Activated naive CD8-positive, alpha-beta T cell treated with anti-CD3 and anti-CD28 coated beads, Interleukin-2, amount 50 U/mL, for 16 hours (primary cell): ENCODE results near the gene DPPA3.
"Not testable (repeated sequence)": the region's sequence is repeated elsewhere in the genome, so short reads cannot be mapped to it uniquely, and the experiment has no call there.

Experiments
- DNase-seq: peaks from one replicate; pipeline ENCODE4 v3.0.0-alpha.2; 2020; ENCODE audit warnings: low read depth, low spot score

DPPA3 gene

DNA sequence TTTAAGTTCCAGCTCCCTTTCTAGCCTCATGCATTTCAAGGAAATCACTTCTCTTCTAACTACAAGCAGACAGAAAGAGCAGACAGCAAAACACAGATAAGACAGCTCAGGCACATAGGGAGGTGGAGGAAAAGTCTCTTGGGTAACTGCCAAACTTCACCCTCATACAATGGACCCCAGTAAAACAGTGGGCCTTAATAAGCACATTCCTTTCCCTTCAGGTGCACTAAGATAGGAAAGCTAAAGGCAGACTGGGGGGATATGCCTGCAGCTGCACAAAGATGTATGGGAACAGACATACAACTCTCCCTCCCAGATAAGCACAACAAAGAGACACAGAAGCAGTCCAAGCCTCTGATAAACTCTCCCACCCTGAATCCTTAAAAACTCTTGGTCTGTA, 19.8 kb downstream of the DPPA3 start:
- DNase-seq, result not testable (repeated sequence)

GRCh38 chr12:7731486-7731885, 20.3 kb downstream of the DPPA3 start:
- no peak for DNase-seq

- no peak for DNase-seq
These were observed 21.8 kb downstream of the DPPA3 start for GRCh38 chr12:7732993-7733392.

- no peak for DNase-seq
These were observed 36.0 kb downstream of the DPPA3 start, which contains the start of gene CLEC4C for GRCh38 chr12:7747246-7747645. TSS of gene CLEC4C (minus strand) at chr12:7747375. CDS start at chr12:7747348, 27 bp downstream.

- DNase-seq, result no peak
These were observed 37.6 kb downstream of the DPPA3 start for GRCh38 chr12:7748852-7749251.

GRCh38 chr12:7749442-7749841, 38.2 kb downstream of the DPPA3 start:
- no peak for DNase-seq

DNA sequence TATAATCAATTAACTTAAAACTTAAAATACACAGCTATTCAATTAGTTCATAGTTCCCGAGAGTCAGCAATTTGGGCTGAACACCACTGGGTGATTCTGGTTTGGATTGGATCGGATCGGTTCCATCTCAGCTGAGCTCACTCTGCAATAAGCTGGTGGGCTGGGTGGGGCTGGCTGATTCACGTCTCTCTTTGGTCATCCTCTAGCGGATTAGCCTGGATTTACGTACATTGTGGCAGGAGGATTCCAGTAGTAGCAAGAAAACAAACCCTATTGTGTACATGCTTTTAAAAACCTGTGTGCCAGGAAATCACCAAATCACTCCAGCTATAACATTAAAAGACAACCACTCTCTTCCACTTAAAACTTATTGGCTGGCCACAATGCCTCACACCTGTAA, 39.1 kb downstream of the DPPA3 start:
- DNase-seq, result no peak

DNA sequence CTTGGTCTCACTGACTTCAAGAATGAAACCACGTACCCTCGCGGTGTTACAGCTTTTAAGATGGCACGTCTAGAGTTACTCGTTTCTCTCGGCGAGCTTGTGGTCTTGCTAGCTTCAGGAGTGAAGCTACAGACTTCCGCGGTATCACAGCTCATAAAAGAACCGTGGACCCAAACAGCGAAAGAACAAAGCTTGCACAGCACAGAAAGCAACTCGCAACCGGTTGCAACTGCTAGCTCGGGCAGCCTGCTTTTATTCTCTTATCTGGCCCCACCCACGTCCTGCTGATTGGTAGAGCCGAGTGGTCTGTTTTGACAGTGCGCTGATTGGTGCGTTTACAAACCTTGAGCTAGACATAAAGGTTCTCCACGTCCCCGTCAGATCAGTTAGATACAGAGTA, 40.2 kb downstream of the DPPA3 start:
- no peak for DNase-seq

DNA sequence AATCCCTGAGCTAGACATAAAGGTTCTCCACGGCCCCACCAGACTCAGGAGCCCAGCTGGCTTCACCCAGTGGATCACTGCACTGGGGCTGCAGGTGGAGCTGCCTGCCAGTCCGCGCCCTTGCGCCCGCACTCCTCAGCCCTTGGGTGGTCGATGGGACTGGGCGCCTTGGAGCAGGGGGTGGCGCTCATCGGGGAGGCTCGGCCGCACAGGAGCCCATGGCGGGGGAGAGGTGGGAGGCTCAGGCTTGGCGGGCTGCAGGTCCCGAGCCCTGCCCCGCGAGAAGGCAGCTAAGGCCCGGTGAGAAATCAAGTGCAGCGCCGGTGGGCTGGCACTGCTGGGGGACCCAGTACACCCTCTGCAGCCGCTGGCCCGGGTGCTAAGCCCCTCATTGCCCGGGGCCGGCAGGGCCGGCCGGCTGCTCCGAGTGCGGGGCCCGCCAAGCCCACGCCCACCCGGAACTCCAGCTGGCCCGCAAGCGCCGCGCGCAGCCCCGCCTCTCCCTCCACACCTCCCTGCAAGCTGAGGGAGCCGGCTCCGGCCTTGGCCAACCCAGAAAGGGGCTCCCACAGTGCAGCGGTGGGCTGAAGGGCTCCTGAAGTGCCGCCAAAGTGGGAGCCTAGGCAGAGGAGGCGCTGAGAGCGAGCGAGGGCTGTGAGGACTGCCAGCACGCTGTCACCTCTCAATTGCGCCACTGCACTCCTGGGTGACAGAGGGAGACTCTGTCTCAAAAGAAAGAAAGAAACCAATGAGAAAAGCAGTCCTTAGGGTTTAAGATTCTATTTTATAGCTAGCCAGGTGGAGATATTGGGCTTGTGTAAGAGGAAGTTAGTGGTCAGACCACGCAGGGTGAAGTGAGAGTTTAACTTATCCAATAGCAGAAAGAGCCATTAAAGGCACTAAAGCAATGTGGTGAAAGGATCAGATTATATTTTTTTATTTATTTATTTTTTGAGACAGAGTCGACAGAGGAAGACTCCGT, 41.0 kb downstream of the DPPA3 start:
- not testable (repeated sequence) for DNase-seq

- DNase-seq, result not testable (repeated sequence)
These were observed 44.4 kb downstream of the DPPA3 start for GRCh38 chr12:7755668-7756067.

- DNase-seq, result no peak
These were observed 45.8 kb downstream of the DPPA3 start for GRCh38 chr12:7756993-7757392.

DNA sequence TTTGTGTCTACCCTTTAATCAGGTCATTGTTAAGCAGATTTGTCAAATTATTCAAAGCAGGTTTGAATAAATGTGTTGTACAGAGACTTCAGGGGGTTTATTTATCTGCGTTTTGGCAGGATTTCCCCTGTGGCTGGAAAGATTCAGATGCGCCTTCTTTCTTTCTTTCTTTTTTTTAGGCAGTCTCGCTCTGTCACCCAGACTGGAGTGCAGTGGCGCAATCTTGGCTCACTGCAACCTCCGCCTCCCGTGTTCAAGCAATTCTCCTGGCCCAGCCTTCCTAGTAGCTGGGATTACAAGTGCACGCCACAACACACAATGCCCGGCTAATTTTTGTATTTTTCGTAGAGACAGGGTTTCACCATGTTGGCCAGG, 47.5 kb downstream of the DPPA3 start:
- no peak for DNase-seq
